ENCODE data around the gene ACOT7. TPM values are rescaled to one million over a fixed set of nuclear protein-coding genes. Genes with fewer than 3 reads are reported as not detected.

ACOT7 gene
- total RNA-seq, 1 experiment from 2014 or later: 165 TPM

GRCh38 chr1:6349254-6349943, 44.2 kb downstream of the ACOT7 start:
- no peaks in the 10 kb centered on the region for H4K20me1 ChIP-seq (ENCODE audit: low read length)
- peak overlapping the region; percentile 65 for H3K9ac ChIP-seq (ENCODE audit: low read length)
- DNase-seq: no peak
- peaks cover 41% of the 10 kb centered on the region for H3K4me1 ChIP-seq (ENCODE audit: insufficient read depth, low read length)
- peak overlapping the region; percentile 88 for H3K27ac ChIP-seq (ENCODE audit: low read length)
- no peaks in the 10 kb centered on the region for H3K27me3 ChIP-seq (ENCODE audit: low read length)
- no peaks in the 10 kb centered on the region for H3K9me3 ChIP-seq (ENCODE audit: low read length)
- no peak overlapping the region for H3K4me2 ChIP-seq (ENCODE audit: low read length)
- peaks cover 3% of the 10 kb centered on the region; the same call in 1 of the 2 replicates for H3K36me3 ChIP-seq (ENCODE audit: low read depth, low read length)
- CTCF ChIA-PET: interaction anchor here (0.7 to 1.9 kb wide), 3 partner anchors 8 to 145 kb away, joined by 3 to 9 read pairs (median 6); no protein-coding TSS in a partner anchor
- H3K79me2 ChIP-seq (ENCODE audit: low read length): peaks cover 53% of the 10 kb centered on the region
- no TSS peak for BruUV-seq (replicated peaks)
- no peak for ATAC-seq
- H3F3A ChIP-seq (ENCODE audit: low read length, unreplicated experiment): peaks cover 3% of the 10 kb centered on the region
- POLR2A ChIA-PET (ENCODE audit: unreplicated experiment): no interaction called here
- no peak overlapping the region for H2AFZ ChIP-seq (ENCODE audit: low read length)
- H3K4me3 ChIP-seq (ENCODE audit: low read length): no peak overlapping the region
- intact Hi-C loops (cut with micrococcal nuclease): loop anchor here (2.0 kb wide), 1 partner anchor 13 kb away; no protein-coding TSS in a partner anchor
- H3K9me2 ChIP-seq (replicated peaks; ENCODE audit: low read length): no peaks in the 10 kb centered on the region
- TF ChIP-seq, protein P1, sequence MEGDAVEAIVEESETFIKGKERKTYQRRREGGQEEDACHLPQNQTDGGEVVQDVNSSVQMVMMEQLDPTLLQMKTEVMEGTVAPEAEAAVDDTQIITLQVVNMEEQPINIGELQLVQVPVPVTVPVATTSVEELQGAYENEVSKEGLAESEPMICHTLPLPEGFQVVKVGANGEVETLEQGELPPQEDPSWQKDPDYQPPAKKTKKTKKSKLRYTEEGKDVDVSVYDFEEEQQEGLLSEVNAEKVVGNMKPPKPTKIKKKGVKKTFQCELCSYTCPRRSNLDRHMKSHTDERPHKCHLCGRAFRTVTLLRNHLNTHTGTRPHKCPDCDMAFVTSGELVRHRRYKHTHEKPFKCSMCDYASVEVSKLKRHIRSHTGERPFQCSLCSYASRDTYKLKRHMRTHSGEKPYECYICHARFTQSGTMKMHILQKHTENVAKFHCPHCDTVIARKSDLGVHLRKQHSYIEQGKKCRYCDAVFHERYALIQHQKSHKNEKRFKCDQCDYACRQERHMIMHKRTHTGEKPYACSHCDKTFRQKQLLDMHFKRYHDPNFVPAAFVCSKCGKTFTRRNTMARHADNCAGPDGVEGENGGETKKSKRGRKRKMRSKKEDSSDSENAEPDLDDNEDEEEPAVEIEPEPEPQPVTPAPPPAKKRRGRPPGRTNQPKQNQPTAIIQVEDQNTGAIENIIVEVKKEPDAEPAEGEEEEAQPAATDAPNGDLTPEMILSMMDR (conservative IDR thresholded peaks at IDR 0.05; ENCODE audit: low read depth, low read length): no peak
- TF ChIP-seq EZH2phosphoT487 (IDR thresholded peaks at IDR 0.05; ENCODE audit: borderline replicate concordance, low read length) (no peak), EZH2 (IDR thresholded peaks at IDR 0.05; ENCODE audit: low read length, unreplicated experiment) (no peak)

- peak overlapping the region; percentile 65 for H3K9ac ChIP-seq (ENCODE audit: low read length)
- H3K79me2 ChIP-seq (ENCODE audit: low read length): peaks cover 46% of the 10 kb centered on the region
- H2AFZ ChIP-seq (ENCODE audit: low read length): 0 out of 2 replicates have a peak overlapping the region, but pooled peaks have one; percentile 20
- ChIA-PET CTCF (interaction anchor here (0.6 to 1.9 kb wide), 5 partner anchors 9 to 144 kb away, joined by 3 to 12 read pairs (median 6); partner anchors contain the start of gene ACOT7), POLR2A (ENCODE audit: unreplicated experiment) (no interaction called here)
- DNase-seq (peak; percentile 86), ATAC-seq (peak; percentile 67)
- peak overlapping the region; percentile 46 for H3K4me2 ChIP-seq (ENCODE audit: low read length)
- H4K20me1 ChIP-seq (ENCODE audit: low read length): no peaks in the 10 kb centered on the region
- TSS peak; percentile 37 for BruUV-seq (replicated peaks)
- peak overlapping the region; percentile 88 for H3K27ac ChIP-seq (ENCODE audit: low read length)
- H3F3A ChIP-seq (ENCODE audit: low read length, unreplicated experiment): peaks cover 3% of the 10 kb centered on the region
- peaks cover 3% of the 10 kb centered on the region; the same call in 1 of the 2 replicates for H3K36me3 ChIP-seq (ENCODE audit: low read depth, low read length)
- no peaks in the 10 kb centered on the region for H3K27me3 ChIP-seq (ENCODE audit: low read length)
- TF ChIP-seq, protein P1 (conservative IDR thresholded peaks at IDR 0.05; ENCODE audit: low read depth, low read length): no peak
- TF ChIP-seq EZH2phosphoT487 (IDR thresholded peaks at IDR 0.05; ENCODE audit: borderline replicate concordance, low read length) (no peak), EZH2 (IDR thresholded peaks at IDR 0.05; ENCODE audit: low read length, unreplicated experiment) (no peak)
- no peak overlapping the region for H3K4me3 ChIP-seq (ENCODE audit: low read length)
- H3K9me3 ChIP-seq (ENCODE audit: low read length): no peaks in the 10 kb centered on the region
- intact Hi-C loops (cut with micrococcal nuclease): loop anchor here (1.0 to 2.0 kb wide), 2 partner anchors 14 to 56 kb away; no protein-coding TSS in a partner anchor
- H3K9me2 ChIP-seq (replicated peaks; ENCODE audit: low read length): no peaks in the 10 kb centered on the region
- H3K4me1 ChIP-seq (ENCODE audit: insufficient read depth, low read length): peaks cover 40% of the 10 kb centered on the region
Observed at GRCh38 chr1:6348511-6349191, 44.9 kb downstream of the ACOT7 start.

Data from PC-3 (cell line).